OCI-LY3 (cell line): ENCODE measurements around the gene SEPTIN10.

Experiments used
- H2AFZ ChIP-seq: fragments of 200-600, 300-600 bp; shearing (Covaris generic); 2 replicates; pipeline ENCODE4 v1.6.0; 2014; ENCODE audit warnings: antibody characterized with exemption, low read depth, low read length
- H3K27ac ChIP-seq: fragments of 200-600, 300-600 bp; sonication (generic); 2 replicates; pipeline ENCODE4 v1.5.1; 2014; ENCODE audit warnings: mild to moderate bottlenecking, low read length, moderate library complexity, mixed read lengths
- H3K27me3 ChIP-seq: fragments of 200-600, 300-600 bp; sonication (generic); 2 replicates; pipeline ENCODE4 v1.6.1; 2014; ENCODE audit warnings: low read depth, low read length, mixed read lengths
- H3K36me3 ChIP-seq: fragments of 200-600, 300-600 bp; sonication (generic); replicated peaks from 2 replicates; pipeline ENCODE3; 2014; ENCODE audit warnings: low read depth, low read length, mixed read lengths
- H3K4me1 ChIP-seq: fragments of 300-600, 200-600 bp; sonication (generic); 2 replicates; pipeline ENCODE4 v1.6.1; 2014; ENCODE audit warnings: low read length, mixed read lengths
- H3K4me2 ChIP-seq: fragments of 200-600, 300-600 bp; sonication (generic); 2 replicates; pipeline ENCODE4 v1.6.1; 2014; ENCODE audit warnings: low read length, mixed read lengths
- H3K4me3 ChIP-seq: fragments of 300-600, 200-600 bp; sonication (generic); 2 replicates; pipeline ENCODE4 v1.5.1; 2014; ENCODE audit warnings: antibody characterized with exemption, mild to moderate bottlenecking, low read length, moderate library complexity
- H3K79me2 ChIP-seq: fragments of 300-600, 200-600 bp; shearing (Covaris generic); 2 replicates; pipeline ENCODE4 v1.6.1; 2014; ENCODE audit warnings: mild to moderate bottlenecking, low read length, mixed read lengths
- H3K9ac ChIP-seq: fragments of 300-600, 200-600 bp; shearing (Covaris generic); 2 replicates; pipeline ENCODE4 v1.6.0; 2014; ENCODE audit warnings: mild to moderate bottlenecking, low read length, moderate library complexity
- H3K9me3 ChIP-seq: fragments of 200-600, 300-600 bp; shearing (Covaris generic); 2 replicates; pipeline ENCODE4 v1.6.1; 2014; ENCODE audit warnings: low read length, mixed read lengths; ENCODE audit not compliant: insufficient read depth
- H4K20me1 ChIP-seq: fragments of 200-600, 300-600 bp; sonication (generic); 2 replicates; pipeline ENCODE4 v1.6.1; 2016; ENCODE audit warnings: low read length, mixed read lengths; ENCODE audit not compliant: insufficient read depth
- EZH2phosphoT487 ChIP-seq: fragments of 200-600 bp; shearing (Covaris generic); IDR thresholded peaks from 2 replicates; pipeline ENCODE4 v1.6.1; 2018; ENCODE audit warnings: antibody characterized with exemption, mixed run types, low read depth
- TF ChIP-seq, protein P1 (sequence below): fragments of 200-600, 300-600 bp; sonication (generic); IDR thresholded peaks from 2 replicates; pipeline ENCODE4 v1.5.1; 2014; ENCODE audit warnings: antibody characterized with exemption, low read length, low read depth

Gene SEPTIN10

GRCh38 chr2:109557309-109557708 lies 56.5 kb downstream of the SEPTIN10 start:
- no peaks in the 10 kb centered on the region for H4K20me1 ChIP-seq
- no peaks in the 10 kb centered on the region for H3K9me3 ChIP-seq
- TF ChIP-seq, protein P1, sequence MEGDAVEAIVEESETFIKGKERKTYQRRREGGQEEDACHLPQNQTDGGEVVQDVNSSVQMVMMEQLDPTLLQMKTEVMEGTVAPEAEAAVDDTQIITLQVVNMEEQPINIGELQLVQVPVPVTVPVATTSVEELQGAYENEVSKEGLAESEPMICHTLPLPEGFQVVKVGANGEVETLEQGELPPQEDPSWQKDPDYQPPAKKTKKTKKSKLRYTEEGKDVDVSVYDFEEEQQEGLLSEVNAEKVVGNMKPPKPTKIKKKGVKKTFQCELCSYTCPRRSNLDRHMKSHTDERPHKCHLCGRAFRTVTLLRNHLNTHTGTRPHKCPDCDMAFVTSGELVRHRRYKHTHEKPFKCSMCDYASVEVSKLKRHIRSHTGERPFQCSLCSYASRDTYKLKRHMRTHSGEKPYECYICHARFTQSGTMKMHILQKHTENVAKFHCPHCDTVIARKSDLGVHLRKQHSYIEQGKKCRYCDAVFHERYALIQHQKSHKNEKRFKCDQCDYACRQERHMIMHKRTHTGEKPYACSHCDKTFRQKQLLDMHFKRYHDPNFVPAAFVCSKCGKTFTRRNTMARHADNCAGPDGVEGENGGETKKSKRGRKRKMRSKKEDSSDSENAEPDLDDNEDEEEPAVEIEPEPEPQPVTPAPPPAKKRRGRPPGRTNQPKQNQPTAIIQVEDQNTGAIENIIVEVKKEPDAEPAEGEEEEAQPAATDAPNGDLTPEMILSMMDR = no peak
- no peak for TF ChIP-seq EZH2phosphoT487
- peaks cover 3% of the 10 kb centered on the region; the same call in 1 of the 2 replicates for H3K27me3 ChIP-seq
- no peaks in the 10 kb centered on the region for H3K36me3 ChIP-seq
- H3K4me3 ChIP-seq = no peak overlapping the region
- no peak overlapping the region for H3K9ac ChIP-seq
- H3K79me2 ChIP-seq = no peaks in the 10 kb centered on the region
- no peak overlapping the region for H3K27ac ChIP-seq
- H3K4me2 ChIP-seq = no peak overlapping the region
- no peaks in the 10 kb centered on the region for H3K4me1 ChIP-seq
- H2AFZ ChIP-seq = no peak overlapping the region

GRCh38 chr2:109555346-109555900 lies 58.3 kb downstream of the SEPTIN10 start:
- Histone ChIP-seq H3K9me3 (no peaks in the 10 kb centered on the region), H3K4me3 (no peak overlapping the region), H3K4me1 (no peaks in the 10 kb centered on the region), H3K9ac (no peak overlapping the region), H3K27ac (no peak overlapping the region), H3K27me3 (peaks cover 4% of the 10 kb centered on the region; the same call in 1 of the 2 replicates), H2AFZ (no peak overlapping the region), H3K79me2 (no peaks in the 10 kb centered on the region), H4K20me1 (no peaks in the 10 kb centered on the region), H3K4me2 (no peak overlapping the region), H3K36me3 (no peaks in the 10 kb centered on the region)
- TF ChIP-seq, protein P1 = no peak
- no peak for TF ChIP-seq EZH2phosphoT487

GRCh38 chr2:109554758-109555157 lies 59.0 kb downstream of the SEPTIN10 start:
- TF ChIP-seq, protein P1 = no peak
- TF ChIP-seq EZH2phosphoT487 = no peak
- peaks cover 4% of the 10 kb centered on the region; the same call in 1 of the 2 replicates for H3K27me3 ChIP-seq
- H3K9ac ChIP-seq = no peak overlapping the region
- no peak overlapping the region for H3K27ac ChIP-seq
- no peak overlapping the region for H2AFZ ChIP-seq
- no peaks in the 10 kb centered on the region for H3K4me1 ChIP-seq
- H3K79me2 ChIP-seq = no peaks in the 10 kb centered on the region
- no peak overlapping the region for H3K4me3 ChIP-seq
- H4K20me1 ChIP-seq = no peaks in the 10 kb centered on the region
- no peak overlapping the region for H3K4me2 ChIP-seq
- no peaks in the 10 kb centered on the region for H3K36me3 ChIP-seq
- H3K9me3 ChIP-seq = no peaks in the 10 kb centered on the region

- Histone ChIP-seq H3K79me2 (no peaks in the 10 kb centered on the region), H3K9me3 (no peaks in the 10 kb centered on the region), H3K36me3 (no peaks in the 10 kb centered on the region), H3K9ac (no peak overlapping the region), H3K4me3 (no peak overlapping the region), H4K20me1 (no peaks in the 10 kb centered on the region), H3K4me2 (no peak overlapping the region), H3K4me1 (no peaks in the 10 kb centered on the region), H2AFZ (no peak overlapping the region), H3K27ac (no peak overlapping the region), H3K27me3 (peaks cover 14% of the 10 kb centered on the region; the same call in 1 of the 2 replicates)
- no peak for TF ChIP-seq EZH2phosphoT487
- TF ChIP-seq, protein P1 = no peak
Measured at GRCh38 chr2:109549016-109549590, 64.7 kb downstream of the SEPTIN10 start.
